ENCODE measurements around the gene NR3C2. TPM values are rescaled to one million over a fixed set of nuclear protein-coding genes. Genes with fewer than 3 reads are reported as not detected.

The NR3C2 gene
- total and polyA plus RNA-seq, 2 of the 4 experiments (the other 2 are of a cell fraction) = 1.1 to 2.3 TPM

GRCh38 chr4:148380291-148380690 lies 61.9 kb downstream of the NR3C2 start:
- in situ Hi-C loops (cut with MboI; ENCODE audit: low sequenced_read_pairs) = no loop called here
- intact Hi-C loops (cut with micrococcal nuclease) = no loop called here
- no peak overlapping the region for H3K9ac ChIP-seq (ENCODE audit: low read depth, low read length)

More at GRCh38 chr4:148380291-148380690, 61.9 kb downstream of the NR3C2 start:
- no peak overlapping the region for H3K23ac ChIP-seq (ENCODE audit: low read depth, low read length)
- H2BK120ac ChIP-seq (ENCODE audit: low read depth, low read length) = no peak overlapping the region
- H3K79me1 ChIP-seq (ENCODE audit: low read depth in 1 of 2, low read length in 2 of 2) = no peaks in the 10 kb centered on the region
- no peak overlapping the region for H2AK9ac ChIP-seq (replicated peaks; ENCODE audit: low read depth, low read length, poor library complexity)
- no peak overlapping the region for H2BK20ac ChIP-seq (ENCODE audit: low read depth, low read length)
- H2BK5ac ChIP-seq (ENCODE audit: low read depth, low read length, poor library complexity, severe bottlenecking) = no peak overlapping the region
- H2BK15ac ChIP-seq (ENCODE audit: low read depth, low read length) = no peak overlapping the region
- no peaks in the 10 kb centered on the region for H3K27me3 ChIP-seq (ENCODE audit: control insufficient read depth, insufficient read depth, low read length)
- no peak overlapping the region for H4K5ac ChIP-seq (ENCODE audit: low read depth, low read length)
- no peaks in the 10 kb centered on the region for H3K9me3 ChIP-seq (ENCODE audit: control insufficient read depth, insufficient read depth, low read length)
- ChIA-PET CTCF (no interaction called here), POLR2A (ENCODE audit: unreplicated experiment) (interaction anchor here (0.6 kb wide), 1 partner anchor 1542 kb away, joined by 8 read pairs; no protein-coding TSS in a partner anchor)
- no peaks in the 10 kb centered on the region for H3K36me3 ChIP-seq (ENCODE audit: control insufficient read depth, insufficient read depth, low read length)
- ATAC-seq (ENCODE audit: low read depth) (no peak), DNase-seq (no peak)
- H3K4me3 ChIP-seq (ENCODE audit: insufficient read depth, low read depth, low read length) = no peak overlapping the region
- no peak overlapping the region for H3K4me2 ChIP-seq (ENCODE audit: low read depth, low read length)
- dilution Hi-C loops (cut with HindIII; ENCODE audit: low sequenced_read_pairs, unreplicated experiment) = no loop called here
- TF ChIP-seq MXI1 (IDR thresholded peaks at IDR 0.05; ENCODE audit: borderline replicate concordance, low read depth, low read length) (no peak), RCOR1 (IDR thresholded peaks at IDR 0.05; ENCODE audit: insufficient replicate concordance, low read length) (no peak), RFX5 (IDR thresholded peaks at IDR 0.05; ENCODE audit: low read depth, low read length) (no peak), POLR2A (IDR thresholded peaks at IDR 0.05; ENCODE audit: low read depth, low read length) (no peak), CHD1 (IDR thresholded peaks at IDR 0.05; ENCODE audit: low read depth, low read length) (no peak)
- H3K27ac ChIP-seq (ENCODE audit: insufficient read depth, low read length) = no peak overlapping the region
- no peak overlapping the region for H3K14ac ChIP-seq (replicated peaks; ENCODE audit: low read depth, low read length)
- no peak overlapping the region for H4K8ac ChIP-seq (ENCODE audit: low read depth in 2 of 2, low read length in 2 of 2)
- H3K4ac ChIP-seq (ENCODE audit: low read depth, low read length) = no peak overlapping the region
- no peaks in the 10 kb centered on the region for H4K20me1 ChIP-seq (ENCODE audit: insufficient read depth, low read length)
- H3K9me1 ChIP-seq (ENCODE audit: insufficient read depth, low read length) = no peaks in the 10 kb centered on the region
- H2AK5ac ChIP-seq (ENCODE audit: low read depth, low read length) = no peak overlapping the region
- H4K91ac ChIP-seq (ENCODE audit: insufficient read depth, low read depth, low read length) = no peak overlapping the region
- H3K56ac ChIP-seq (ENCODE audit: extremely low read depth, insufficient read depth, low read length) = no peak overlapping the region
- no peak overlapping the region for H2AFZ ChIP-seq (replicated peaks; ENCODE audit: low read length, poor library complexity)
- no CpG with 5 or more reads among the region's 4 CpGs for WGBS, 2 experiments (ENCODE audit: extremely low coverage in 2 of 2, insufficient read length in 1 of 2)
- H3K4me1 ChIP-seq (ENCODE audit: control insufficient read depth, insufficient read depth, low read length) = no peaks in the 10 kb centered on the region
- H3K18ac ChIP-seq (ENCODE audit: low read depth, low read length) = no peak overlapping the region
- BruUV-seq (replicated peaks) = no TSS peak

Data from IMR-90 (cell line).